Measurements from ENCODE around the gene NR3C1. TPM values are rescaled to one million over a fixed set of nuclear protein-coding genes. Genes with fewer than 3 reads are reported as not detected.

NR3C1 gene
- total RNA-seq, 2 experiments from 2014 or later = 48.6 to 53.9 TPM

GRCh38 chr5:143284002-143284401, 119.5 kb downstream of the NR3C1 start:
- DNase-seq = no peak
- Mint-ChIP-seq H3K27ac (no peak overlapping the region), H3K4me3 (no peak overlapping the region), H3K36me3 (peaks cover 35% of the 10 kb centered on the region), H3K27me3 (no peaks in the 10 kb centered on the region), H3K4me1 (ENCODE audit: low read depth) (no peaks in the 10 kb centered on the region), H3K9me3 (no peaks in the 10 kb centered on the region)
- POLR2A ChIA-PET = no interaction called here
- CTCF ChIA-PET = no interaction called here
- intact Hi-C loops (cut with micrococcal nuclease) = no loop called here

GRCh38 chr5:143281226-143281625, 122.3 kb downstream of the NR3C1 start:
- intact Hi-C loops (cut with micrococcal nuclease) = no loop called here
- Mint-ChIP-seq H3K27me3 (no peaks in the 10 kb centered on the region), H3K36me3 (peaks cover 37% of the 10 kb centered on the region), H3K9me3 (no peaks in the 10 kb centered on the region), H3K4me1 (ENCODE audit: low read depth) (no peaks in the 10 kb centered on the region), H3K4me3 (no peak overlapping the region), H3K27ac (no peak overlapping the region)
- ChIA-PET CTCF (no interaction called here), POLR2A (no interaction called here)
- no peak for DNase-seq

DNA sequence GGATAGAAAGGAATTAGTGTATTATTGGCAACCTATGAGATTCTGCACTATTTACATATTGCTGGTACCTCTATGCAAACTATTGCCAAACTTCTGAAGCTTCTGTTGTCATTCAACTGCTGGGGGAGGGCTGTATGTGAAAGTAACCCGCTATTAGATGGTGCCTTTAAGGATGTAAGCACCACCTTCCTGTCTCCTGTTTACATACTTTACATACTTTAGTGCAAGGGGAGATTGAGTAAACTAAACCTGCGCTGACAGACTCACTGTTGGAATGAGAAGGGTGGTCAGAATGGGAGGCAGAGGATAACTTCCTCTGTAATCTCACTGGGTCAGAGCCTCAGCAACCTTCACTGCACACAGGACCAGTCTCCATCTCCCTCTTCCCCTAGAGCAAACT, 123.8 kb downstream of the NR3C1 start:
- Mint-ChIP-seq H3K9me3 (no peaks in the 10 kb centered on the region), H3K27me3 (no peaks in the 10 kb centered on the region), H3K4me3 (no peak overlapping the region), H3K27ac (no peak overlapping the region), H3K36me3 (peaks cover 35% of the 10 kb centered on the region), H3K4me1 (ENCODE audit: low read depth) (peaks cover 2% of the 10 kb centered on the region)
- ChIA-PET POLR2A (no interaction called here), CTCF (no interaction called here)
- intact Hi-C loops (cut with micrococcal nuclease) = no loop called here
- no peak for DNase-seq

DNA sequence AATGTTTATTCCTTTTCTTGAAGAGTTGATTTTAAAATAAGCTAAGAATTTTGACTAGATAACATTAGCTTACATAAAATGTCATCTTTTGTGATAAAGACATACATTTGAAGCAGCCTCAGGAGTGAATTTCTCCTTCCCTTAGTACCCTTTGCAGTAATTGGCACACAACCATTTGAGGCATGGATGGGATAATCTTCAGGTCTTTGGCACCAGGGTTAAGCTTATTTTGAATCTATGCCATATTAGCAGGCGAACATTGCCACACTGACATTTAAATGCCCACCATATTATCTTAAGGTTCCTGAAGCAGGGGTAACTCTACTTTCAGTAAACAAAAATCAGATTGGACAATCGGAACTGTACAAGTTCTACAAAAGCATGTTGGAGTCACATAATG, 126.0 kb downstream of the NR3C1 start:
- intact Hi-C loops (cut with micrococcal nuclease) = no loop called here
- no peaks in the 10 kb centered on the region for H3K27me3 Mint-ChIP-seq
- peaks cover 2% of the 10 kb centered on the region for H3K4me1 Mint-ChIP-seq (ENCODE audit: low read depth)
- H3K27ac Mint-ChIP-seq = no peak overlapping the region
- H3K4me3 Mint-ChIP-seq = no peak overlapping the region
- ChIA-PET CTCF (no interaction called here), POLR2A (no interaction called here)
- no peak for DNase-seq
- peaks cover 25% of the 10 kb centered on the region for H3K36me3 Mint-ChIP-seq
- no peaks in the 10 kb centered on the region for H3K9me3 Mint-ChIP-seq

- no peak for DNase-seq
- H3K27ac Mint-ChIP-seq = no peak overlapping the region
- intact Hi-C loops (cut with micrococcal nuclease) = no loop called here
- H3K27me3 Mint-ChIP-seq = no peaks in the 10 kb centered on the region
- CTCF ChIA-PET = no interaction called here
- H3K4me3 Mint-ChIP-seq = no peak overlapping the region
- H3K36me3 Mint-ChIP-seq = peaks cover 14% of the 10 kb centered on the region
- peaks cover 2% of the 10 kb centered on the region for H3K4me1 Mint-ChIP-seq (ENCODE audit: low read depth)
- no peaks in the 10 kb centered on the region for H3K9me3 Mint-ChIP-seq
- POLR2A ChIA-PET = no interaction called here
Observed at GRCh38 chr5:143275512-143276363, 127.7 kb downstream of the NR3C1 start.

- H3K27ac Mint-ChIP-seq = no peak overlapping the region
- H3K4me1 Mint-ChIP-seq (ENCODE audit: low read depth) = peaks cover 2% of the 10 kb centered on the region
- peaks cover 3% of the 10 kb centered on the region for H3K9me3 Mint-ChIP-seq
- H3K27me3 Mint-ChIP-seq = no peaks in the 10 kb centered on the region
- POLR2A ChIA-PET = no interaction called here
- peaks cover 13% of the 10 kb centered on the region for H3K36me3 Mint-ChIP-seq
- CTCF ChIA-PET = no interaction called here
- DNase-seq = no peak
- no peak overlapping the region for H3K4me3 Mint-ChIP-seq
- intact Hi-C loops (cut with micrococcal nuclease) = no loop called here
Observed at GRCh38 chr5:143274952-143275351, 128.5 kb downstream of the NR3C1 start.

DNA sequence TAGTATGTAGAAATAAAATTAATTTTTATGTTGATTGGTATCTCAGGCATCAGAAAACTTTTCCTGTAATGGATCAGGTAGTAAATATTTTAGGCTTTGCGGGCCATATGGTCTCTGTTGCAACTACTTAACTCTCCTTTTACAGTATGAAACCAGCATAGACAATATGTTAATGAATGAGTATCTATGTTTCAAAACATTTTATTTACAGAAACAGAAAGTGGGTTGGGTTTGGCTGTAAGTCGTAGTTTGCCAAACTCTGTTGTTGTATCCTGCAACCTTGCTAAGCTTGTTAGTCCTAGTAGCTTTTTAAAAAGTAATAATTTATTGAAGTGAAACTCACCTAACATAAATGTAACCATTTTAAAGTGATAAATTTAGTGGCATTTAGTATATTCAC, 132.1 kb downstream of the NR3C1 start:
- intact Hi-C loops (cut with micrococcal nuclease) = no loop called here
- ChIA-PET POLR2A (no interaction called here), CTCF (no interaction called here)
- Mint-ChIP-seq H3K27me3 (no peaks in the 10 kb centered on the region), H3K4me3 (no peak overlapping the region), H3K4me1 (ENCODE audit: low read depth) (peaks cover 2% of the 10 kb centered on the region), H3K9me3 (peaks cover 36% of the 10 kb centered on the region), H3K36me3 (peaks cover 9% of the 10 kb centered on the region), H3K27ac (no peak overlapping the region)
- no peak for DNase-seq

DNA sequence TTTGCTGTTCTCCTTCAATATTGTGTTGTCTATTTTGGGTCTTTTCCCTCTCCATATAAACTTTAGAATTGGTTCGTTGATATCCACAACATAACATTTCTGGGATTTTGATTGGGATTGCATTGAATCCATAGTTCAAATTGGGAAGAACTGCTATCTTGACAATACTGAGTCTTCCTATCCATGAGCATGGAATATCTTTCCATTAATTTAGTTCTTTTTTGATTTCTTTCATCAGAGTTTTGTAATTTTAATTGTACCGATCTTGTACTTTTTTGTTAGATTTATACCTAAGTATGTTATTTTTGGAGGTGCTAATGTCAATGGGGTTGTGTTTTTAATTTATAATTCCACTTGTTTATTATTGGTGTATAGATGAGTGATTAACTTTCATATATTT, 135.1 kb downstream of the NR3C1 start:
- DNase-seq = no peak
- H3K9me3 Mint-ChIP-seq = peaks cover 36% of the 10 kb centered on the region
- peaks cover 6% of the 10 kb centered on the region for H3K36me3 Mint-ChIP-seq
- no peak overlapping the region for H3K27ac Mint-ChIP-seq
- no peaks in the 10 kb centered on the region for H3K4me1 Mint-ChIP-seq (ENCODE audit: low read depth)
- H3K27me3 Mint-ChIP-seq = no peaks in the 10 kb centered on the region
- CTCF ChIA-PET = interaction anchor here (0.6 kb wide), 1 partner anchor 613 kb away, joined by 3 read pairs; no protein-coding TSS in a partner anchor
- intact Hi-C loops (cut with micrococcal nuclease) = no loop called here
- POLR2A ChIA-PET = no interaction called here
- no peak overlapping the region for H3K4me3 Mint-ChIP-seq

- no peak overlapping the region for H3K27ac Mint-ChIP-seq
- no peak for DNase-seq
- H3K36me3 Mint-ChIP-seq = peaks cover 6% of the 10 kb centered on the region
- H3K4me1 Mint-ChIP-seq (ENCODE audit: low read depth) = peaks cover 8% of the 10 kb centered on the region
- peaks cover 36% of the 10 kb centered on the region for H3K9me3 Mint-ChIP-seq
- intact Hi-C loops (cut with micrococcal nuclease) = no loop called here
- no peak overlapping the region for H3K4me3 Mint-ChIP-seq
- H3K27me3 Mint-ChIP-seq = no peaks in the 10 kb centered on the region
- POLR2A ChIA-PET = no interaction called here
- CTCF ChIA-PET = interaction anchor here (1.1 kb wide), 1 partner anchor 51 kb away, joined by 3 read pairs; no protein-coding TSS in a partner anchor
Observed at GRCh38 chr5:143267186-143267585, 136.3 kb downstream of the NR3C1 start.

DNA sequence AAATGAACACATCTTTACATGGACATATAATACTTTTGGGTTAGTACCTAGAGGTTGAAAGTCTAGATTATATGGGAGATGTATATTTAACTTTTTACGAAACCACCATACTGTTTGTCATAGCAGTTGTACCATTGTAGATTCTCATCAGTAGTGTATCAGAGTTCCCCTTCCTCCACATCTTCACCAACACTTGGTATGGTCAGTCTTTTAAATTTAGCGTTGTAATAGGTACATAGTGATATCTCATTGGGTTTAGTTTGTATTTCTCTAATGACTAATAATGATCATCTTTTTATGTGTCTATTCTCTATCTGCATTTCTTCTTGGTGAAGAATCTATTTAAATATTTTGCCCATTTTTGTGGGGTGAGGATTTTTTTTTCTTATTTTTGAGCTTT, 137.5 kb downstream of the NR3C1 start:
- Mint-ChIP-seq H3K4me3 (no peak overlapping the region), H3K27ac (no peak overlapping the region), H3K27me3 (no peaks in the 10 kb centered on the region), H3K9me3 (peaks cover 36% of the 10 kb centered on the region), H3K4me1 (ENCODE audit: low read depth) (peaks cover 17% of the 10 kb centered on the region), H3K36me3 (peaks cover 6% of the 10 kb centered on the region)
- CTCF ChIA-PET = interaction anchor here (1.1 kb wide), 1 partner anchor 50 kb away, joined by 3 read pairs; no protein-coding TSS in a partner anchor
- no peak for DNase-seq
- intact Hi-C loops (cut with micrococcal nuclease) = no loop called here
- POLR2A ChIA-PET = no interaction called here

DNA sequence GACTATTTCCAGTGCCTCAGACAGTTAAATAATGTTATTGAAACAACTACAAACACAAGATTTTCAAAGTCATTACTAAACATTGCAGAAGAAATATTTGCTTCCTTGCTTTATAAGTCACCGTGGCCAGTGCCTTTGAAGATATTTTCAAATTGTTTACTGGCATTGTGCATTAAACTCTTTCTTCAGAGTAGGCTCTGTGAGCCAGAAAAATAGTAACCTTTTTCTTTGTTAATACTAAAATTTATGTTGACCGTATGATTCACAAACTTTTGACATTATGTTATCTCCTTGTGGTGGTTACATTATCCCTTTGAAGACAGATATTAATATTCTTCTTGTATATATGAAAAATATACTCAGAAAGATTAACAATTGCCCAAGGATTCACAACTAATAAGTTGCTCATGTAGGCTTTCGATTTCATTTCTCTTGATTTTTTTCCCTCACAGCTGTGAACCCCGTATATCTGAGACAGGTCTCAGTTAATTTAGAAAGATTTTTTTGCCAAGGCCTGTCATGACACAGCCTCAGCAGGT, 140.1 kb downstream of the NR3C1 start:
- DNase-seq = no peak
- no peaks in the 10 kb centered on the region for H3K27me3 Mint-ChIP-seq
- H3K4me1 Mint-ChIP-seq (ENCODE audit: low read depth) = peaks cover 17% of the 10 kb centered on the region
- H3K36me3 Mint-ChIP-seq = peaks cover 4% of the 10 kb centered on the region
- H3K27ac Mint-ChIP-seq = no peak overlapping the region
- no peak overlapping the region for H3K4me3 Mint-ChIP-seq
- ChIA-PET CTCF (no interaction called here), POLR2A (no interaction called here)
- peaks cover 18% of the 10 kb centered on the region for H3K9me3 Mint-ChIP-seq
- intact Hi-C loops (cut with micrococcal nuclease) = no loop called here

DNA sequence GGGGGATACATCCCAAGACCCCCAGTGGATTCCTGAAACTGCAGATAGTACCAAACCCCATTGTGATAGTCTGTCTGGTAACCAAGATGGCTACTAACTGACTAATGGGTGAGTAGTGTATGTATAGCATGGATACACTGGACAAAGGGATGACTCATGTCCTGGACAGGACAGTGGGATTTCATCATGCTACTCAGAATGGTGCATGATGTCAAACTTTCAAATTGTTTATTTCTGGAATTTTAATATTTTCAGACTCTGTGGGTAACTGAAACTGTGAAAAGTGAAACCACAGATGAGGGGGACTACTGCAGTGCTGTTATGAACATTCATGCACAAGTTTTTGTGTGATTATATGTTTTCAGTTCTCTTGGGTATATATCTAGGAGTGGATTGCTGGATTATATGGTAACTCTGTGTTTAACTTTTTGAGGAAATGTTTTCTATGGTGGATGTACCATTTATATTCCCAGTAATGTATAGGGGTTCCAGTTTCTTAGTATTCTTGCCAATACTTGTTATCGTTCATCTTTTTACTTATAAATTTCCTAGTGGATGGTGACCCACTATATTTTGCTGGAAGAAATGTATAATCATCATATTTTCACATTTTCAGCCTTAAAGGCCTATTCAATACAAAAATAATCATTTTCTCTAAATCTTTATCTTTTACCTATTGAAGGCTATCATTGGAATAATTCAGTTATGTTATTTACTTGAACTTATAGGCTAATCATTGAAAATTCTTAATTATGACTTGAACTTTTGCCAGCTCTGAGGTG, 140.9 kb downstream of the NR3C1 start:
- H3K27me3 Mint-ChIP-seq = no peaks in the 10 kb centered on the region
- H3K36me3 Mint-ChIP-seq = peaks cover 2% of the 10 kb centered on the region
- H3K4me1 Mint-ChIP-seq (ENCODE audit: low read depth) = peaks cover 17% of the 10 kb centered on the region
- ChIA-PET CTCF (no interaction called here), POLR2A (no interaction called here)
- H3K9me3 Mint-ChIP-seq = peaks cover 11% of the 10 kb centered on the region
- no peak overlapping the region for H3K4me3 Mint-ChIP-seq
- no peak for DNase-seq
- no peak overlapping the region for H3K27ac Mint-ChIP-seq
- intact Hi-C loops (cut with micrococcal nuclease) = no loop called here
